ENCODE data around the gene MTHFD2L.
"Not testable (repeated sequence)": the region's sequence is repeated elsewhere in the genome, so short reads cannot be mapped to it uniquely, and the experiment has no call there.

Gene MTHFD2L

GRCh38 chr4:74121643-74122579, 36.0 kb upstream of the MTHFD2L start:
- Histone ChIP-seq H3K4me3 (ENCODE audit: severe bottlenecking) (no peak overlapping the region), H3K9me3 (ENCODE audit: severe bottlenecking) (no peaks in the 10 kb centered on the region), H3K27me3 (ENCODE audit: insufficient read depth, poor library complexity, severe bottlenecking) (no peaks in the 10 kb centered on the region), H3K36me3 (ENCODE audit: low read depth) (peaks cover 40% of the 10 kb centered on the region), H3K27ac (ENCODE audit: poor library complexity, severe bottlenecking) (no peak overlapping the region), H3K4me1 (ENCODE audit: insufficient read depth, poor library complexity, severe bottlenecking) (peaks cover 26% of the 10 kb centered on the region)
- no peak for ATAC-seq (ENCODE audit: low read depth)
- TF ChIP-seq, protein P1, sequence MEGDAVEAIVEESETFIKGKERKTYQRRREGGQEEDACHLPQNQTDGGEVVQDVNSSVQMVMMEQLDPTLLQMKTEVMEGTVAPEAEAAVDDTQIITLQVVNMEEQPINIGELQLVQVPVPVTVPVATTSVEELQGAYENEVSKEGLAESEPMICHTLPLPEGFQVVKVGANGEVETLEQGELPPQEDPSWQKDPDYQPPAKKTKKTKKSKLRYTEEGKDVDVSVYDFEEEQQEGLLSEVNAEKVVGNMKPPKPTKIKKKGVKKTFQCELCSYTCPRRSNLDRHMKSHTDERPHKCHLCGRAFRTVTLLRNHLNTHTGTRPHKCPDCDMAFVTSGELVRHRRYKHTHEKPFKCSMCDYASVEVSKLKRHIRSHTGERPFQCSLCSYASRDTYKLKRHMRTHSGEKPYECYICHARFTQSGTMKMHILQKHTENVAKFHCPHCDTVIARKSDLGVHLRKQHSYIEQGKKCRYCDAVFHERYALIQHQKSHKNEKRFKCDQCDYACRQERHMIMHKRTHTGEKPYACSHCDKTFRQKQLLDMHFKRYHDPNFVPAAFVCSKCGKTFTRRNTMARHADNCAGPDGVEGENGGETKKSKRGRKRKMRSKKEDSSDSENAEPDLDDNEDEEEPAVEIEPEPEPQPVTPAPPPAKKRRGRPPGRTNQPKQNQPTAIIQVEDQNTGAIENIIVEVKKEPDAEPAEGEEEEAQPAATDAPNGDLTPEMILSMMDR (IDR thresholded peaks at IDR 0.05; ENCODE audit: poor library complexity, severe bottlenecking): no peak
- no peak for DNase-seq (ENCODE audit: low spot score)

DNA sequence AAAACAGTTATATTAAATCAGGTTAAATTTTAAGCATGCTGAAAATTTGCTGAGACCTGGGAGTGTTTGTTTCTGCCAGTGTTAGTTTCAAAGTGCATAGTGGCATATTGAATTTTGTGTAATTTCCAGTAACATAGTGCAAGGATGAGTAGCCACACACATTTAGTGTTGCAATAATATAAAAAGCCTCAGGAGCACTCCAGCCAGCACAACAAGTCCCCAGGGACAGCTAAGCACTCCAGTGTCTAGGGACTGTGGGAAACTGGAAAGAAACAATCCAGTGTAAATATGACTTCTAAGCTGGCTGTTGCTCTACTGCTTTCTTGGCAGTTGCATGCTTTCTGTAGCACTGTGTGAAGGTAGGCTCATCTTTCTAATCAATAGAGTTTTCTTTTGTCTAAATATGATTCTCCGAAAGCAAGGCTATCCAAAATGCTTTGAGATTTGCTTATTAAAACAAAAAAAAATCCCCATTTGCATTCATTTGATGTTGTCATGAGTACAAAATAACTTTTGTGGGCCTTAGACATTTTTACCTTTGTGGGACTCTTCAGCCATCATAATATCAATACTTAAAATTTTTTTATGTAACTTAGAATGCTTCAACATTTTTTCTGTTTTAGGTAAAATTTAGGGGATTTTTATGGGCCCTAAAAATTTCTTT, 34.7 kb upstream of the MTHFD2L start:
- Histone ChIP-seq H3K36me3 (ENCODE audit: low read depth) (peaks cover 42% of the 10 kb centered on the region), H3K4me3 (ENCODE audit: severe bottlenecking) (no peak overlapping the region), H3K27ac (ENCODE audit: poor library complexity, severe bottlenecking) (no peak overlapping the region), H3K4me1 (ENCODE audit: insufficient read depth, poor library complexity, severe bottlenecking) (peaks cover 15% of the 10 kb centered on the region), H3K27me3 (ENCODE audit: insufficient read depth, poor library complexity, severe bottlenecking) (no peaks in the 10 kb centered on the region), H3K9me3 (ENCODE audit: severe bottlenecking) (no peaks in the 10 kb centered on the region)
- no peak for DNase-seq (ENCODE audit: low spot score)
- TF ChIP-seq, protein P1 (IDR thresholded peaks at IDR 0.05; ENCODE audit: poor library complexity, severe bottlenecking): no peak
- ATAC-seq (ENCODE audit: low read depth): no peak; the same call in 2 of the 3 replicates

- Histone ChIP-seq H3K27me3 (ENCODE audit: insufficient read depth, poor library complexity, severe bottlenecking) (no peaks in the 10 kb centered on the region), H3K9me3 (ENCODE audit: severe bottlenecking) (no peaks in the 10 kb centered on the region), H3K4me1 (ENCODE audit: insufficient read depth, poor library complexity, severe bottlenecking) (peaks cover 15% of the 10 kb centered on the region), H3K36me3 (ENCODE audit: low read depth) (peaks cover 50% of the 10 kb centered on the region), H3K27ac (ENCODE audit: poor library complexity, severe bottlenecking) (no peak overlapping the region), H3K4me3 (ENCODE audit: severe bottlenecking) (no peak overlapping the region)
- ATAC-seq (ENCODE audit: low read depth) (no peak), DNase-seq (ENCODE audit: low spot score) (no peak)
- TF ChIP-seq, protein P1 (IDR thresholded peaks at IDR 0.05; ENCODE audit: poor library complexity, severe bottlenecking): no peak
Measured at GRCh38 chr4:74125029-74125428, 32.9 kb upstream of the MTHFD2L start.

GRCh38 chr4:74127745-74128144, 30.2 kb upstream of the MTHFD2L start:
- DNase-seq (ENCODE audit: low spot score): no peak
- Histone ChIP-seq H3K27ac (ENCODE audit: poor library complexity, severe bottlenecking) (no peak overlapping the region), H3K9me3 (ENCODE audit: severe bottlenecking) (peaks cover 5% of the 10 kb centered on the region), H3K4me1 (ENCODE audit: insufficient read depth, poor library complexity, severe bottlenecking) (peaks cover 14% of the 10 kb centered on the region), H3K27me3 (ENCODE audit: insufficient read depth, poor library complexity, severe bottlenecking) (no peaks in the 10 kb centered on the region), H3K36me3 (ENCODE audit: low read depth) (peaks cover 47% of the 10 kb centered on the region), H3K4me3 (ENCODE audit: severe bottlenecking) (no peak overlapping the region)
- no peak for ATAC-seq (ENCODE audit: low read depth)
- TF ChIP-seq, protein P1 (IDR thresholded peaks at IDR 0.05; ENCODE audit: poor library complexity, severe bottlenecking): no peak

DNA sequence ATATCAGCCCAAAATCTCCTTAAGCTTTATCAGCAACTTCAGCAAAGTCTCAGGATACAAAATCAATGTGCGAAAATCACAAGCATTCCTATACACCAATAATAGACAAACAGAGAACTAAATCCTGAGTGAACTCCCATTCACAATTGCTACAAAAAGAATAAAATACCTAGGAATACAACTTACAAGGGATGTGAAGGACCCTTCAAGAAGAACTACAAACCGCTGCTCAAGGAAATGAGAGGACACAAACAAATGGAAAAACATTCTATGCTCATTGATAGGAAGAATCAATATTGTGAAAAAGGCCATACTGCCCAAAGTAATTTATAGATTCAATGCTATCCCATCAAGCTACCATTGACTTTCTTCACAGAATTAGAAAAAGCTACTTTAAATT, 27.1 kb upstream of the MTHFD2L start:
- not testable (repeated sequence) for DNase-seq (ENCODE audit: low spot score); H3K27ac ChIP-seq (ENCODE audit: poor library complexity, severe bottlenecking); ATAC-seq (ENCODE audit: low read depth); H3K9me3 ChIP-seq (ENCODE audit: severe bottlenecking); H3K4me1 ChIP-seq (ENCODE audit: insufficient read depth, poor library complexity, severe bottlenecking); H3K4me3 ChIP-seq (ENCODE audit: severe bottlenecking); H3K27me3 ChIP-seq (ENCODE audit: insufficient read depth, poor library complexity, severe bottlenecking)
- peaks cover 43% of the 10 kb centered on the region for H3K36me3 ChIP-seq (ENCODE audit: low read depth)

- not testable (repeated sequence) for H3K27me3 ChIP-seq (ENCODE audit: insufficient read depth, poor library complexity, severe bottlenecking); DNase-seq (ENCODE audit: low spot score); ATAC-seq (ENCODE audit: low read depth); H3K27ac ChIP-seq (ENCODE audit: poor library complexity, severe bottlenecking); H3K4me3 ChIP-seq (ENCODE audit: severe bottlenecking); H3K4me1 ChIP-seq (ENCODE audit: insufficient read depth, poor library complexity, severe bottlenecking)
- peaks cover 12% of the 10 kb centered on the region for H3K9me3 ChIP-seq (ENCODE audit: severe bottlenecking)
- peaks cover 32% of the 10 kb centered on the region; the same call in 1 of the 2 replicates for H3K36me3 ChIP-seq (ENCODE audit: low read depth)
Measured at GRCh38 chr4:74132188-74132587, 25.7 kb upstream of the MTHFD2L start.
